Body of pancreas (tissue), 4 donors: ENCODE results near the gene SLAMF9.

Source experiments
- CTCF ChIP-seq, 7 experiments: fragments of 450-650 bp in 4 of 7; fragments of 200-600 bp in 3 of 7; sonication (generic) in 3 of 7; IDR thresholded peaks; one replicate each; pipeline ENCODE4 v1.5.1; 2016 to 2019; ENCODE audit warnings: antibody characterized with exemption in 7 of 7
- POLR2A ChIP-seq, 3 donors: fragments of 450-650 bp; IDR thresholded peaks; one replicate each; pipeline ENCODE4 v1.6.1; 2016; ENCODE audit warnings: antibody characterized with exemption in 3 of 3, mild to moderate bottlenecking in 2 of 3

DNA sequence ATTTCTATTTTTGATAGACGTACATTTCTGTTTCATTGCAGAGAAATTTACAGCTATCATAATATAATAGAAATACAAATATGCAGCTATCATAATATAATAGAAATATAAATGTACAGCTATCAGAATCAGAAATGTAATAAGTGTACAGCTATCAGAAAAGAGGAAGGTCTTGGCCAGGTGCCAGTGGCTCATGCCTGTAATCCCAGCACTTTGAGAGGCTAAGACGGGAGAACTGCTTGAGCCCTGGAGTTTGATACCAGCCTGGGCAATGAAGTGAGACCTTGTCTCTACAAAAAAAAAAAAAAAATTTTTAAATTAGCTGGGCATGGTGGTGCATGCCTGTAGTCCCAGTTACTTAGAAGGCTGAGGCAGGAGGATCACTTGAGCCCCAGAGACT, 39.9 kb upstream of the SLAMF9 start:
- TF ChIP-seq CTCF (IDR thresholded peaks at IDR 0.05) (no peak), POLR2A (IDR thresholded peaks at IDR 0.05) (no peak)
